LNCaP clone FGC (cell line): ENCODE measurements around the gene HTR2B.
"Not testable (repeated sequence)": the region's sequence is repeated elsewhere in the genome, so short reads cannot be mapped to it uniquely, and the experiment has no call there.

Source experiments
- DNase-seq: peaks from one replicate; pipeline ENCODE4 v3.0.0-alpha.2; 2011; ENCODE audit warnings: low read depth
- H3K4me3 ChIP-seq: 2 replicates; pipeline ENCODE4 v1.5.1; 2011; ENCODE audit warnings: mild to moderate bottlenecking, low read depth, low read length, control low read depth
- TF ChIP-seq, protein P1 (sequence below): IDR thresholded peaks from 2 replicates; pipeline ENCODE4 v1.5.1; 2012; ENCODE audit warnings: mild to moderate bottlenecking; ENCODE audit not compliant: control insufficient read depth, insufficient read depth; ENCODE audit errors: extremely low read depth

Gene HTR2B

DNA sequence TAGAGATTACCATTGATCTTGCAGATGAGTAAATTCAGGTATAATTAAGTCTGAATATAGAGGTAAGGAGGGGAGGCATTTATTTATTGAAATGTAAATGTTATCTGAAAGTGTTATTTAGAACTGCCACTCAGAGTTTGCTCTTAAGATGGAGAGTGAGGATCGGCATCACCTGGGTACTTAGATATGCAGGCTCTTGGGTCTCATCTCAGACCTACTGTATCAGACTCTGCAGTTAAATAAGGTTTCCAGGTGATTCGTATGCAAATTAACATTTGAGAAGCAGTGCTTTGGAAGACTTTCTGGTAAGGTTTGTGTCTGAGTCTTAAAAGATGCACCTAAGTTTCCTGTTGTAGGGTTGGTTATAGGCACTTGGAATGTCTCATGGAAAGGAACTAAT, 9.2 kb downstream of the HTR2B start:
- TF ChIP-seq, protein P1, sequence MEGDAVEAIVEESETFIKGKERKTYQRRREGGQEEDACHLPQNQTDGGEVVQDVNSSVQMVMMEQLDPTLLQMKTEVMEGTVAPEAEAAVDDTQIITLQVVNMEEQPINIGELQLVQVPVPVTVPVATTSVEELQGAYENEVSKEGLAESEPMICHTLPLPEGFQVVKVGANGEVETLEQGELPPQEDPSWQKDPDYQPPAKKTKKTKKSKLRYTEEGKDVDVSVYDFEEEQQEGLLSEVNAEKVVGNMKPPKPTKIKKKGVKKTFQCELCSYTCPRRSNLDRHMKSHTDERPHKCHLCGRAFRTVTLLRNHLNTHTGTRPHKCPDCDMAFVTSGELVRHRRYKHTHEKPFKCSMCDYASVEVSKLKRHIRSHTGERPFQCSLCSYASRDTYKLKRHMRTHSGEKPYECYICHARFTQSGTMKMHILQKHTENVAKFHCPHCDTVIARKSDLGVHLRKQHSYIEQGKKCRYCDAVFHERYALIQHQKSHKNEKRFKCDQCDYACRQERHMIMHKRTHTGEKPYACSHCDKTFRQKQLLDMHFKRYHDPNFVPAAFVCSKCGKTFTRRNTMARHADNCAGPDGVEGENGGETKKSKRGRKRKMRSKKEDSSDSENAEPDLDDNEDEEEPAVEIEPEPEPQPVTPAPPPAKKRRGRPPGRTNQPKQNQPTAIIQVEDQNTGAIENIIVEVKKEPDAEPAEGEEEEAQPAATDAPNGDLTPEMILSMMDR = no peak
- DNase-seq = no peak
- H3K4me3 ChIP-seq = no peak overlapping the region

DNA sequence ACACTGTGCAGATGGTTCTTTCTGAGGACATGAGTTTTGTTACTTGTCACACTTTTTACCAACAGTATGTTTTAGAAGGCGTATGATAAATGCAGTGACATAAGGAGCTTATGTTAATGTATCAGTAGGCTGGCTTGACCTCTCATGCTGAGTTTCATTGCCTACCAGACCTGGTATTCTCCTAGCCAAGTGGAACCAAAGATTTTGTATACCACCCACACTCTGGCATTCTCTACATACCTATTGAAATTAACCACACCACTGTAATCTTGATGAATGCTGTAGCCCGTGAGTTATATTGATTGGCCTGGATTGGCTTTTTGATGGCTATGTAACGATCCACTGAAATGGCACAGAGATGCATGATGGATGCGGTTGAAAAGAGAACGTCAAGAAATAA, 11.4 kb downstream of the HTR2B start:
- no peak for DNase-seq
- H3K4me3 ChIP-seq = no peak overlapping the region
- TF ChIP-seq, protein P1 = no peak

DNA sequence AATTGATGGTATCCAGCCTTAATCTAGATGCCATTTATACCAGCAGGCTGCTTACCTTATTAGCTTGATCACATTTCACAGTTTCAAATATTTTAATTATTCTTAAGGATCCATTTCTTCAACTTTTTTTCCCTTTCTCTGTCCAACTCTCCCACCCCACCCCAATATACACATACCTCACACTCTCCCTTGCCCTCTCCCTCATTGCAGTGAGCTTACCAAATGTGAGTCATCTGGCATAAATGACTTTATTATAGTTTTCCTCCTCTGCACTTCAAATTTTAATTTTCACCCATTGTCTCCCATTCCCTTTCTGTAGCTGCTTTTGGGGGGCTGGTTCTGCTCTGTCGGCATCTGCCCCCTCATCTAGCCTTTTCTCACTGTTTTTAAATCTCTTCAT, 12.9 kb downstream of the HTR2B start:
- DNase-seq = no peak
- no peak overlapping the region for H3K4me3 ChIP-seq
- TF ChIP-seq, protein P1 = no peak

DNA sequence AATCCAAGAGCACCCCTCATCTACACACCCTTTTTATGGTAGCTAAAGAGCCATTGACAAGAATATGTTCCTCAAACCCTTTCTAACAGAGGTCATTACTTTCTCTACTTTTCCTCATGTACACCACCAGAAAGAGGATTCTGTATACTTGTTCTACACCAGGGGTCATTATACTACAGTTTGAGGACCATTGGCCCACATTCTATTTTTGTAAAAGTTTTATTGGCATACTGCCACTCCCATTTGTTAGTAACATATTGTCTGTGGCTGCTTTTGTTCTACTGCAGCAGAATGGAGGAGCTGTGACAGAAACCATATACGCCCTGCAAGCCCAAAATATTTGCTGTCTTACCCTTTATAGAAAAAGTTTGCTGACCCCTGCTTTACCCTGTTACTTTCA, 14.3 kb downstream of the HTR2B start:
- DNase-seq = no peak
- TF ChIP-seq, protein P1 = no peak
- H3K4me3 ChIP-seq = no peak overlapping the region

DNA sequence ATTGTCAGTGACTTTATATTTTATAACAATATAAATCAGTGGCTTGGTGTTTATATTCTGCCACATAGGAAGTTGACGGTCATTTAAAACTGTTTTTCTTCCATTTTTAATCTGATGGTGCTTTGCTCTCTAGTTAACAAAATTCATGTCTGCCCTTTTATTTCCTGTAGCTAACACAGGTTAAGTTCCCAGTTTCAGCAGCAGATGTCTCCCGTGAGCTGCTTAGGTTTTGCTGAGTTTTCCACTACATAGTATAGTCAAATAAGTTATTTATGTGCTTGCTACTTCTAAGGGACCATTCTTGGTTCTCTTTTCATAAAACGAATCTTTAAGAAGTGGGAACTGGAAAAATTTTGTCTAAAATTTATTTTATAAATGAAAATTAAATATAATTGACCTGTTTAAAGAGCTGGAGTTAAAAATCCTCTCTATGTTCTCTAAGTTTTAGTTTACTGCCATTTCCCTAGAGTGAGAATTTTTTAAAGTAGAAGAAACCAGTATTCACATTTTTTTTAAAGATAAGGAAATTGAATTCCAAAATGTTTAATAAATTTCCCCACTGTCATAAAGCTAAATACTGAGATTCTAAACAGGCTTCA, 20.6 kb downstream of the HTR2B start:
- TF ChIP-seq, protein P1 = peak; percentile 73
- H3K4me3 ChIP-seq = no peak overlapping the region
- no peak for DNase-seq

DNA sequence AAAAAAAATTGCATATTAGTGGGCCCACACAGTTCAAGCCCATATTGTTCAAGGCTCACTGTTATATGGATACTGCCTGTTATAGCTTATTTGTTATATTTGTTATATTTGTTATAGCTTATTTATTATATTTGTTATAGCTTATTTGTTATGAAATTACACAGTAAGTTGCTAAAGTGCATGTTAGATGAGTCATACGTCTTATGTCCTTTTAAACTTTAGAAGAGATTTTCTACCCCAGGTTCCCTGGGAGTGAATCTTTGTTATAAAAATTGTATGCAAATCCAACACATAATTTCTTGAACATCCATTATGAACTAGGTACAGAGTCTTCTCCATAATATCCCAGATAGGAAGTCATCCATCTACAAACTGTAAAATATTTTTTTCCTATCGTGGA, 22.1 kb downstream of the HTR2B start:
- H3K4me3 ChIP-seq = no peak overlapping the region
- no peak for DNase-seq
- TF ChIP-seq, protein P1 = no peak

DNA sequence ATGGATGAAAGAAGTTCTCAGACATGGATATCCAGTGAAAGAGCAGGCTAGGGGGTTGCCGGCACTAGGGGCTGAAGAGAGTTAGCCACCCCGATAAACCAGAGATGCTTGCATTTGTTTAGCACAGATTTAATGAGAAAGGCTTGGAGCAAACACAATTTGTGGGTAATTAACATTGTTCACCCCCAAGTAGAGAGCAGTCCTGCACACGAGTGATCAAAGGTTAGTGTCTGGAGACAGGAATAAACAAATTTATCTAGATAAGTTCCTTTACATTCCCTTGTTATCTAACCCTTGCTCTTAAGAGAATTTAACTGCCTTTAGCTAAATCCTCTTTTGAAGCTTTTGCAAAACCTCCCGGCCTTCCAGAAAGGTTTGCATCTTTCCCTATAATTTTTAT, 23.9 kb downstream of the HTR2B start:
- TF ChIP-seq, protein P1 = no peak
- no peak overlapping the region for H3K4me3 ChIP-seq
- DNase-seq = no peak

DNA sequence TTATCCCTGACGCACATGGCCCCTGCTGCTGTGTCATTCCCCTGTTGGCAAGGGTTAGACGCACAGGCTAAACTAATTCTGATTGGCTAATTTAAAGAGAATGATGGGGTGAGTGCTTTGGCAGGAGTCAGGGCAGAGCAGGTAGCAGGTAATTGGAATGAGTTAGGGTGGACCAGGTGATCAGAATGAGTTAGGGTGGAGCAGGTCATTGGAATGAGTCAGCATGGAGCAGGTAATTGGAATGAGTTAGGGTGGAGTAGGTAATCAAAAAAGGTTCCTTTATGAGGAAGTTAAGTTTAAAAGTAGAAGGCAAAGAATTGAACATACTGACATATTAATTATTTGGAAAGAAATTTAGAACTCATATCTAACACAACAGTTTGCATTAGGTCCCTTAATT, 24.5 kb downstream of the HTR2B start:
- not testable (repeated sequence) for DNase-seq, H3K4me3 ChIP-seq
